NOMO-1 treated with DMSO at 0.1 percent for 48 hours (cell line): ENCODE data around the gene XIST.
A peak's percentile ranks its signal among the peaks of the same experiment; 100 is the strongest.
"Not testable (repeated sequence)": the region's sequence is repeated elsewhere in the genome, so short reads cannot be mapped to it uniquely, and the experiment has no call there.

Experiments used
- DNase-seq: peaks from one replicate; lab custom pipeline; 2025; ENCODE audit not compliant: unreplicated experiment; lab: John Stamatoyannopoulos, UW

XIST gene

GRCh38 chrX:73840120-73840924, 12.2 kb downstream of the XIST start:
- DNase-seq = no peak

- DNase-seq = no peak
Observed at GRCh38 chrX:73839152-73839551, 13.4 kb downstream of the XIST start.

- DNase-seq = no peak
Observed at GRCh38 chrX:73838123-73838522, 14.4 kb downstream of the XIST start.

- DNase-seq = no peak
Observed at GRCh38 chrX:73836956-73837477, 15.5 kb downstream of the XIST start.

GRCh38 chrX:73834219-73834618, 18.3 kb downstream of the XIST start:
- DNase-seq = no peak

- no peak for DNase-seq
Observed at GRCh38 chrX:73832319-73832718, 20.2 kb downstream of the XIST start.

- peak; percentile 69 for DNase-seq
Observed at GRCh38 chrX:73831500-73831899, 21.0 kb downstream of the XIST start.

- no peak for DNase-seq
Observed at GRCh38 chrX:73830489-73831414, 21.8 kb downstream of the XIST start.

GRCh38 chrX:73829890-73830466, 22.5 kb downstream of the XIST start:
- DNase-seq = no peak

- no peak for DNase-seq
Observed at GRCh38 chrX:73828080-73828720, 24.3 kb downstream of the XIST start.

- no peak for DNase-seq
Observed at GRCh38 chrX:73827406-73827805, 25.1 kb downstream of the XIST start.

- DNase-seq = no peak
Observed at GRCh38 chrX:73826996-73827395, 25.5 kb downstream of the XIST start.

- no peak for DNase-seq
Observed at GRCh38 chrX:73825569-73825968, 26.9 kb downstream of the XIST start.

GRCh38 chrX:73823473-73824004, 29.0 kb downstream of the XIST start:
- DNase-seq = no peak

GRCh38 chrX:73822775-73823174, 29.7 kb downstream of the XIST start:
- DNase-seq = no peak

- DNase-seq = no peak
Observed at GRCh38 chrX:73821921-73822559, 30.5 kb downstream of the XIST start.

- not testable (repeated sequence) for DNase-seq
Observed at GRCh38 chrX:73819864-73820558, 32.5 kb downstream of the XIST start.

GRCh38 chrX:73818200-73819116, 34.1 kb downstream of the XIST start:
- DNase-seq = no peak
